Astrocyte (in vitro differentiated cells and primary cell): ENCODE data around the gene GPHN. TPM values are rescaled to one million over a fixed set of nuclear protein-coding genes. Genes with fewer than 3 reads are reported as not detected.
A peak's percentile ranks its signal among the peaks of the same experiment; 100 is the strongest.
"Not testable (repeated sequence)": the region's sequence is repeated elsewhere in the genome, so short reads cannot be mapped to it uniquely, and the experiment has no call there.

Experiments
- DNase-seq: peaks from one replicate; pipeline ENCODE4 v3.0.0-alpha.2; 2010; ENCODE audit warnings: low read depth
- FAIRE-seq: peaks from 2 replicates; lab custom pipeline; 2011; peaks lifted over from hg19 to GRCh38; lab: Jason Lieb, UNC
- H2AFZ ChIP-seq: 2 replicates; pipeline ENCODE4 v1.6.0; 2012; ENCODE audit warnings: low read depth, low read length, inconsistent platforms
- H3K27ac ChIP-seq: 2 replicates; pipeline ENCODE4 v1.5.1; 2011; ENCODE audit warnings: low read depth, low read length, inconsistent platforms
- H3K27me3 ChIP-seq: 2 replicates; pipeline ENCODE4 v1.6.0; 2011; ENCODE audit warnings: low read length, inconsistent platforms; ENCODE audit not compliant: insufficient read depth
- H3K36me3 ChIP-seq: 2 replicates; pipeline ENCODE4 v1.5.1; 2011; ENCODE audit warnings: low read length, inconsistent platforms; ENCODE audit not compliant: insufficient read depth
- H3K4me1 ChIP-seq: 2 replicates; pipeline ENCODE4 v1.5.1; 2011; ENCODE audit warnings: low read length, inconsistent platforms; ENCODE audit not compliant: insufficient read depth
- H3K4me2 ChIP-seq: 2 replicates; pipeline ENCODE4 v1.6.0; 2012; ENCODE audit warnings: low read length, inconsistent platforms
- H3K4me3 ChIP-seq: 2 replicates; pipeline ENCODE4 v1.5.1; 2011; ENCODE audit warnings: low read depth, mild to moderate bottlenecking, low read length, inconsistent platforms; ENCODE audit not compliant: insufficient read depth
- H3K79me2 ChIP-seq: 2 replicates; pipeline ENCODE4 v1.6.0; 2012; ENCODE audit warnings: mild to moderate bottlenecking, low read length, inconsistent platforms; ENCODE audit not compliant: insufficient read depth
- H3K9ac ChIP-seq: 2 replicates; pipeline ENCODE4 v1.6.0; 2012; ENCODE audit warnings: mild to moderate bottlenecking, low read length, inconsistent platforms
- H3K9me3 ChIP-seq: 2 replicates; pipeline ENCODE4 v1.5.1; 2012; ENCODE audit warnings: low read depth, mild to moderate bottlenecking, low read length, inconsistent platforms; ENCODE audit not compliant: insufficient read depth
- H4K20me1 ChIP-seq: 2 replicates; pipeline ENCODE4 v1.6.0; 2012; ENCODE audit warnings: low read length, inconsistent platforms; ENCODE audit not compliant: insufficient read depth
- H3K27ac Mint-ChIP-seq: one replicate; pipeline ENCODE4 v1.8.0; 2021; ENCODE audit warnings: mild to moderate bottlenecking, mixed read lengths; ENCODE audit not compliant: unreplicated experiment
- H3K27me3 Mint-ChIP-seq: one replicate; pipeline ENCODE4 v1.8.0; 2021; ENCODE audit warnings: low read depth, mixed read lengths; ENCODE audit not compliant: unreplicated experiment
- H3K36me3 Mint-ChIP-seq: one replicate; pipeline ENCODE4 v1.8.0; 2021; ENCODE audit warnings: low read depth, mixed read lengths; ENCODE audit not compliant: unreplicated experiment
- H3K4me1 Mint-ChIP-seq: one replicate; pipeline ENCODE4 v1.8.0; 2021; ENCODE audit warnings: low read depth, mixed read lengths; ENCODE audit not compliant: unreplicated experiment
- H3K4me3 Mint-ChIP-seq: one replicate; pipeline ENCODE4 v1.8.0; 2021; ENCODE audit warnings: mild to moderate bottlenecking, moderate library complexity, mixed read lengths; ENCODE audit not compliant: unreplicated experiment
- H3K9me3 Mint-ChIP-seq: one replicate; pipeline ENCODE4 v1.8.0; 2021; ENCODE audit warnings: mild to moderate bottlenecking, mixed read lengths; ENCODE audit not compliant: unreplicated experiment
- EZH2 ChIP-seq: IDR thresholded peaks from 2 replicates; pipeline ENCODE4 v1.6.1; 2012; ENCODE audit warnings: mild to moderate bottlenecking, low read length, inconsistent platforms; ENCODE audit not compliant: insufficient read depth
- total RNA-seq: library from RNA; stranded (reverse); gene quantifications from 2 replicates; pipeline ENCODE4 v1.2.1, GENCODE V29; 2021
- TF ChIP-seq, protein P1 (sequence below): IDR thresholded peaks from 2 replicates; pipeline ENCODE4 v1.5.1; 2011; ENCODE audit warnings: low read depth, mild to moderate bottlenecking, inconsistent platforms, low read length, moderate library complexity; ENCODE audit not compliant: insufficient read depth

The GPHN gene
- total RNA-seq, 1 donor from 2014 or later: 6.9 TPM

DNA sequence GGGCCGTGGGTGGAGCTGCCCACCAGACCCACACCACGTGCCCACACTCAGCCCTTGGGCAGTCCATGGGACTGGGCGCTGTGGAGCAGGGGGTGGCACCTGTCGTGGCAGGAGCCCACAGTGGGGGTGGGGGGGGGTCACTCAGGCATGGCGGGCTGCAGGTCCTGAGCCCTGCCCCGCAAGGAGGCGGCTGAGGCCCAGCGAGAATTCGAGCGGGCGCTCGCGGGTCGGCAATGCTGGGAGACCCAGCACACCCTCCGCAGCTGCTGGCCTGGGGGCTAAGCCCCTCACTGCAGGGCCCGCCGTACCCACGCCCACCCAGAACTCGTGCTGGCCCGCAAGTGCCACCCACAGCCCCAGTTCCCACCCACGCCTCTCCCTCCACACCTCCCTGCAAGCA is 548.7 kb downstream of the GPHN start:
- H3K4me1 ChIP-seq: no peaks in the 10 kb centered on the region
- H3K9me3 ChIP-seq: peaks cover 4% of the 10 kb centered on the region
- H3K4me3 ChIP-seq: no peak overlapping the region
- Mint-ChIP-seq H3K4me1 (no peaks in the 10 kb centered on the region), H3K4me3 (no peak overlapping the region), H3K27me3 (no peaks in the 10 kb centered on the region), H3K36me3 (peaks cover 4% of the 10 kb centered on the region), H3K9me3 (peaks cover 16% of the 10 kb centered on the region), H3K27ac (no peak overlapping the region)
- no peak overlapping the region for H3K9ac ChIP-seq
- no peak overlapping the region for H2AFZ ChIP-seq
- TF ChIP-seq, protein P1, sequence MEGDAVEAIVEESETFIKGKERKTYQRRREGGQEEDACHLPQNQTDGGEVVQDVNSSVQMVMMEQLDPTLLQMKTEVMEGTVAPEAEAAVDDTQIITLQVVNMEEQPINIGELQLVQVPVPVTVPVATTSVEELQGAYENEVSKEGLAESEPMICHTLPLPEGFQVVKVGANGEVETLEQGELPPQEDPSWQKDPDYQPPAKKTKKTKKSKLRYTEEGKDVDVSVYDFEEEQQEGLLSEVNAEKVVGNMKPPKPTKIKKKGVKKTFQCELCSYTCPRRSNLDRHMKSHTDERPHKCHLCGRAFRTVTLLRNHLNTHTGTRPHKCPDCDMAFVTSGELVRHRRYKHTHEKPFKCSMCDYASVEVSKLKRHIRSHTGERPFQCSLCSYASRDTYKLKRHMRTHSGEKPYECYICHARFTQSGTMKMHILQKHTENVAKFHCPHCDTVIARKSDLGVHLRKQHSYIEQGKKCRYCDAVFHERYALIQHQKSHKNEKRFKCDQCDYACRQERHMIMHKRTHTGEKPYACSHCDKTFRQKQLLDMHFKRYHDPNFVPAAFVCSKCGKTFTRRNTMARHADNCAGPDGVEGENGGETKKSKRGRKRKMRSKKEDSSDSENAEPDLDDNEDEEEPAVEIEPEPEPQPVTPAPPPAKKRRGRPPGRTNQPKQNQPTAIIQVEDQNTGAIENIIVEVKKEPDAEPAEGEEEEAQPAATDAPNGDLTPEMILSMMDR: no peak
- no peak for TF ChIP-seq EZH2
- no peaks in the 10 kb centered on the region for H3K27me3 ChIP-seq
- H3K36me3 ChIP-seq: no peaks in the 10 kb centered on the region
- H3K79me2 ChIP-seq: no peaks in the 10 kb centered on the region
- FAIRE-seq (no peak), DNase-seq (no peak)
- no peak overlapping the region for H3K4me2 ChIP-seq
- no peaks in the 10 kb centered on the region for H4K20me1 ChIP-seq
- no peak overlapping the region for H3K27ac ChIP-seq

DNA sequence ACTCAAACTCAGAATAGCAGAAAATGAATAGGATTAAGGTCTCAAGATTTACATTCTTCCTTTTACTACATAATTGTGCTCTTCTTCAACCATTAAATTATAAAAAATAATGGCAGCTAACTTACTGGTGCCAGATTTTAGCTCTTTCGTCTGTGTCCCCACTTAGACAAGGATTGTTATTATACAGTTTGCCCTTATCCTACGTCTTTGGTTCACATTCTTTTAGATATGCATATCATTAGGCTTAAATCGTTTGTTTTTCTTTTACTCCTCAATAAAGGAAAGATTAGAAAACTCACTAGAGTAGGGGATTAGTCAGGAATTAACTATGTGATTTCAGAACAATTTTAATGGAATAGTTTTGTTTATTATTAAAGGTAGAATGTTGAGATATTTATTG is 551.6 kb downstream of the GPHN start:
- peak; percentile 57 for DNase-seq
- H3K4me1 ChIP-seq: no peaks in the 10 kb centered on the region
- no peak overlapping the region for H3K4me3 ChIP-seq
- Mint-ChIP-seq H3K4me1 (no peaks in the 10 kb centered on the region), H3K27ac (no peak overlapping the region), H3K36me3 (no peaks in the 10 kb centered on the region), H3K9me3 (peaks cover 13% of the 10 kb centered on the region), H3K4me3 (no peak overlapping the region), H3K27me3 (no peaks in the 10 kb centered on the region)
- H3K79me2 ChIP-seq: no peaks in the 10 kb centered on the region
- TF ChIP-seq, protein P1: no peak
- TF ChIP-seq EZH2: no peak
- H3K9ac ChIP-seq: no peak overlapping the region
- H3K27ac ChIP-seq: no peak overlapping the region
- H3K4me2 ChIP-seq: no peak overlapping the region
- no peaks in the 10 kb centered on the region for H3K9me3 ChIP-seq
- no peak overlapping the region for H2AFZ ChIP-seq
- no peaks in the 10 kb centered on the region for H4K20me1 ChIP-seq
- H3K27me3 ChIP-seq: no peaks in the 10 kb centered on the region
- H3K36me3 ChIP-seq: no peaks in the 10 kb centered on the region
- FAIRE-seq: no peak

DNA sequence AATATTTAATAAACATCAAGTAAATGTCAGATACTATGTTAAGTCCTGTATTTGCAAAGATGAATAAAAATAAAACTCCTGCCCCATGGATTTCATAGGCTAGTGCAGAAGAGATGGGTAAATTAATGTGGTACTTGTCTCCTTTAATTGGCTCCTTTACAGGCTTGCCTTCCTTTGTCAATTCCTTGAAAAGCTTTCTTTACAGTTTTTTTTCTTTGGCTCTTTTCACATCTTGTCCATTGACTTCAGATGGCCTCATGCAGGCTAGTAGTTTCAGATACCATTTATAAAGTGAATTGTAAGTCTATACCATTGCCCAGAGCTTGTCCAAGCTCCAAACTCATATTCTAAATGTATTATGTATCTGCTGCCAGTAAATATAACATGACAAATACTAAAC is 552.6 kb downstream of the GPHN start:
- Histone ChIP-seq H3K36me3 (no peaks in the 10 kb centered on the region), H3K27me3 (no peaks in the 10 kb centered on the region), H3K4me3 (no peak overlapping the region), H4K20me1 (no peaks in the 10 kb centered on the region), H2AFZ (no peak overlapping the region), H3K9ac (no peak overlapping the region), H3K79me2 (no peaks in the 10 kb centered on the region), H3K4me1 (no peaks in the 10 kb centered on the region), H3K27ac (no peak overlapping the region), H3K9me3 (no peaks in the 10 kb centered on the region), H3K4me2 (no peak overlapping the region)
- Mint-ChIP-seq H3K9me3 (peaks cover 13% of the 10 kb centered on the region), H3K27ac (no peak overlapping the region), H3K27me3 (no peaks in the 10 kb centered on the region), H3K36me3 (no peaks in the 10 kb centered on the region), H3K4me1 (no peaks in the 10 kb centered on the region), H3K4me3 (no peak overlapping the region)
- no peak for TF ChIP-seq EZH2
- TF ChIP-seq, protein P1: no peak
- FAIRE-seq (no peak), DNase-seq (no peak)

DNA sequence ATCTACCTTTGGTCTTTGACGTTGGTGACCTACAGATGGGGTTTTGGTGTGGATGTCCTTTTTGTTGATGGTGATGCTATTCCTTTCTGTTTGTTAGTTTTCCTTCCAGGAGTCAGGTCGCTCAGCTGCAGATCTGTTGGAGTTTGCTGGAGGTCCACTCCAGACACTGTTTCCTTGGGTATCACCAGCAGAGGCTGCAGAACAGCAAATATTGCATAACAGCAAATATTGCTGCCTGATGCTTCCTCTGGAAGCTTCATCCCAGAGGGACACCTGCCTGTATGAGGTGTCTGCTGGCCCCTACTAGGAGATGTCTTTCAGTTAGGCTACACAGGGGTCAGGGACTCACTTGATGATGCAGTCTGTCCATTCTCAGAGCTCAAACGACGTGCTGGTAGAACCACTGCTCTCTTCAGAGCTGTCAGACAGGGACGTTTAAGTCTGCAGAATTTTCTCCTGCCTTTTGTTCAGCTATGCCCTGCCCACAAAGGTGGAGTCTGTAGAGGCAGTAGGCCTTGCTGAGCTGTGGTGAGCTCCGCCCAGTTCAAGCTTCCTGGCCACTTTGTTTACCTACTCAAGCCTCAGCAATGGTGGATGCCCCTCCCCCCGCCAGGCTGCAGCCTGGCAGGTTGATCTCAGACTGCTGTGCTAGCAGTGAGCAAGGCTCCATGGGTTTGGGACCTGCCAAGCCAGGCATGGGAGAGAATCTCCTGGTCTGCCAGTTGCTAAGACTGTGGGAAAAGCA is 559.3 kb downstream of the GPHN start:
- FAIRE-seq, DNase-seq, H3K36me3 Mint-ChIP-seq, H3K27me3 Mint-ChIP-seq, H3K27me3 ChIP-seq, H3K4me1 Mint-ChIP-seq, H3K4me1 ChIP-seq, H2AFZ ChIP-seq, H3K9me3 ChIP-seq, H3K27ac ChIP-seq, H3K9ac ChIP-seq, H3K36me3 ChIP-seq, H3K4me3 ChIP-seq, H3K79me2 ChIP-seq, H3K4me2 ChIP-seq, H3K9me3 Mint-ChIP-seq, H4K20me1 ChIP-seq, H3K4me3 Mint-ChIP-seq, H3K27ac Mint-ChIP-seq: not testable (repeated sequence)
